A204.1 (cell line): ENCODE measurements around the gene DOCK4.

Source experiments
- FAIRE-seq: peaks from 2 replicates; lab custom pipeline; 2012; peaks lifted over from hg19 to GRCh38; lab: Jason Lieb, UNC

DOCK4 gene

DNA sequence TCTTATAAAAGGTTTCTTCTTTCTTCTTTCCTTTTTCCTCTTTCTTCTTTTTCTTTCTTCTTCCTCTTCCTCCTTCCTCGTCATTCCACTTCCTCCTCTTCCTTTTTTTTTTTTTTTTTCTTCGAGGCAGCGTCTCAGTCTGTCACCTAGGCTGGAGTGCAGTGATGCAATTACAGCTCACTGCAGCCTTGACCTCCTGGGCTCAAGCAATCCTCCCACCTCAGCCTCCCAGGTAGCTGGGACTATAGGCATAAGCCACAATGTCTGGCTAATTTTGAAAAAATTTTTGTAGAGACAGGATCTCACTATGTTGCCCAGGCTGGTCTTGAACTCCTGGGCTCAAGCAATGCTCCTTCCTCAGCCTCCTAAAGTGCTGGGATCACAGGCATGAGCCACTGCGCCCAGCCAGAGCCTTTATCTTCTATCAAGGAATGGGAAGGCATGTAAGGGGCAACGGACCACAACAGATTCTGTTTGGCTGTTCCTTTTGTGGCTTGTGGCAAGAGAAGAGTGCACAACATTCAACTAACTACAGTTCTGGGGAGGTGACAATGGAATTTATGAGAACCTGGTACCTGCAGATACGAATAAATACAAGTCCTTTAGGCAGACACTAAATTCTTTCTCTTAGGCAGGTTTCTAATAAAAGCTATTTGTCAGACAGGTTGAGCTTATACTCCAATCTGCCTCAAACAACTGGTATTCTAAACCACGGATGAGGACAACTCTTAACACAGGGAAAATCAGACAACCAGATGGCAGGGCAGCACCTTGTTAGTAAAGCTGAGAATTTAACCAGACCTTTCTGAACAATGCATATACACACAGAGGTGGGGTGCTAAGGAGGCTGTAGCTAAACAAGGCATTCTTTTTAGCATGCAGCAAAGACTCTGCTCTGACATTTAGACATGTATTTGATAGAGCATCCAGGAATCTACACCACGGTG lies 100.3 kb downstream of the DOCK4 start:
- FAIRE-seq = no peak

DNA sequence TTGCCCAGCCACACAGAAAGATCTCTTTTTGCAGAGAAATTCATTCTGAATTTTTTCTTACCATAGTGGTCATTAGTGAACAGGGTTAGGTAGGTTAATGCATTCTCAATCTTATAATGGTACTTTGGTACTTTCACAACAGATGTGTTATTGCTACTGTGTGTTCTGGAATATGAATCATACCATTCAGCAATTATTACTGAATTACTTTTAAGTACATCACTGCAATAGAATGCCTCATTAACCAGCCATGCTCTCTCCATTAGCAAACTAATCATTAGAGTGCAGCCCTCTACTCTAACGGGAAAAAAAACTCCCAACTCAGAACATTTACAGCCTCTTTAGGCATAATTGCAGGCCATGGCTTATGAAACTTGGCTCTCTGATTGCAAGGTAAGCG lies 102.1 kb downstream of the DOCK4 start:
- no peak for FAIRE-seq

DNA sequence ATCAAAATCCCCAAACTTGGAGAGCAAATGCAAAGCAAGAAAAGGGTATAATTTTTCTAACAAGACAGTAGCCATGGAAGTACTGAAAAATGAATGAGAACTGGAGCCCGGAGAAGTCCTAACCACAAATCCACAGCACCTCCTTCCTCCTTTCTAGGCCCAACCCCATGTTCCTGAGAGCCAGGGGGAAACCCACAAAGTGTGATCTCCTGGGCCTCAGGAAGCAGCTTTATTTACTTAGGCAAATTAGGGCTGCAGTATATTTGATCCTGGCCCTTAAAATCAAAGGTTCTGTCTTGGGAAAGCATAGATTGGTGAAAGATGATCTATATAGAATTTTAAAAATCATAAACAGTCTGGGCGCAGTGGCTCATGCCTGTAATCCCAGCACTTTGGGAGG lies 103.0 kb downstream of the DOCK4 start:
- FAIRE-seq = no peak

DNA sequence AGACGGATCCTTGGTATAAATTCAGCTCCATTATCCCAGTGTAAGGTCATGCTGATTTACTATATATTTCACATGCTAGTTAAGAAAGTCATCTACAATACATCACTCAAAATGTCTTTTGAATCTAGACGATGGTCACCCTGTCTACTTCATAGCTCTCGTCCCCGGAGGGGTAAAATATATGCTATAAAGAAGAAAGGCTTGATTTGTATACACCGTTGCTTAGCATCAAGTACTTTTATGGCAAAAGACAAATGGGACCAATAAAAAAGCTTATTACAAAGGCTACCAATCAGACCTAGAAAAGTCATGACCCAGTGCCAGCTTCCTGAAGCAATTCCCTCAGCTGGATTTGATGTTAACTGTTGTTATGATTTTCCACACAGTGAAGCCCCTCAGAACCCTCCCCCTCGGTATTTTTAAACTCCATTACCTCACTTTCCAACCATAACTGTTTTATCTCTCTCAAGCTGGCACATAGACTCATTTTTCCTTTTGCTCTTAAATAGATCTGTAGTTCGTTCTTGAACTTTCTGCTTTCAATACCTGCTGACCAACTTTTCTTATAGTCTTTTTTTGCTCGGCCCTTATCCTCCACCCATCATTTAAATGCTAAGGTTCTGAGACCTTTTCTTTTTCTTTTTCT lies 104.9 kb downstream of the DOCK4 start:
- no peak for FAIRE-seq

DNA sequence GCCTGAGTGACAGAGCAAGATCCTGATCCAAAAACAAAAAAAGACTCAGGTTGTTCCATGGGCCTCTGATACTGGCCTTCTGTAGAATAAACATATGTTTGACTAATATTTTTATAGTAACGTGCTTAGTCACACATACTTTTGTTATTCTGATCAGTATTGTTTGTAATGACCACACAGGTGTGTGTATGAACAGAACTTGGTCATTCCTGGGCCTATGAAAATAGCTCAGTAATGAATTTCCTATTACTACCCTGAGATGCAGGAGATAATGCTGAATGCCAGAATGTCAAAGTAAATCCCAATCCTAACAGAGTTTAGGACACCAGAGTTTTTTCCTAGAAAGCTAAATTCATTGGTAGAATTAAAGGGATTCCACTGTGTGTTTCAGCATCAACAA lies 108.7 kb downstream of the DOCK4 start:
- FAIRE-seq = no peak

DNA sequence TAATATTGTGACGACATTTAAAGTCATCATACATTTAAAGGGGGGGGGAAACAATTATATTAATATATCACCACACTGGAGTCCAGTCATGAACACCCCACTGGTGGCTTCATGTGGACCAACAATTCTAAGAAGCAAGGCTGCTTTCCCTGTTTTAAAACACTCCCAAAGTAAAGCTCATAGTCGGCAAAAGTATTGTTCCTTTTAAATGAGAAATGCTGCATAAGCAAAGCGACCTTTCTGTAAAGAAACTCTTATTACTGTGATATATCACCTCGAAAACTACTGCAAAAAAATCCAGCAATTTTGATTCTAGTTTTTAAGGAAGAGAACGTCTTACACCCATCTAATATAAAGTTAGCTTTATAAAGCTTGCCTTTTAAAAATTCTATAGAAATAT lies 112.8 kb downstream of the DOCK4 start:
- FAIRE-seq = no peak

DNA sequence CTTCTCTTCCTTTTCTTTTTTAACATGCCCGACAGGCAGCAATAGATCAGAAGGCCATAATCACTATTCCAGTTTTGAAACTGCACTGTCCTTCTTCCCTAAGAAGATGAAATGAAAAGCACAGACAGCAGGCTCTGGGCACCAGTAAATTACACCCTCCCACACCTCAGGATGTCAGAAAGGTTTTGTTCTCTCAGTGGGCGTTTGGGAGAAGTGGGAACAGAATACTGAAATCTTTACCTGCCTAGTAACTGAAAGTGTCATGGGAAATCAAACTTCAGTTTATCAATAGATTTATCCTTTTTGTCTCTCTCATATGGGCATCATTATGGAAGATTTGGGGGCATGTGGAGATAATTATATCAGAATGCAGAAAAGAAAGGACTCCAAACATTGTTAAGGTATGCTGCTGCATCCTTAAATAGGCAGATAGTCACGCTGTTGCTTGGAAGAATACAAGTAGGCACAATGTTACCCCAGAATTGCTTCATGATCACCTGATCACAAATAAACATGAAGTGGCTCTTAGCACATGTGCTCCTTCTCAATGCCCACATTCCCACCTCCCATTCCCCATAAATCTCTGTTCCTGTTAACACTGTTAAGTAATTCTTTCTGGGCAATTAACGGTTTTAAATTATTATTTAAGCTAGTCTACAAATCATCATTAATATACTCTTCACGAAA lies 113.3 kb downstream of the DOCK4 start:
- no peak for FAIRE-seq

DNA sequence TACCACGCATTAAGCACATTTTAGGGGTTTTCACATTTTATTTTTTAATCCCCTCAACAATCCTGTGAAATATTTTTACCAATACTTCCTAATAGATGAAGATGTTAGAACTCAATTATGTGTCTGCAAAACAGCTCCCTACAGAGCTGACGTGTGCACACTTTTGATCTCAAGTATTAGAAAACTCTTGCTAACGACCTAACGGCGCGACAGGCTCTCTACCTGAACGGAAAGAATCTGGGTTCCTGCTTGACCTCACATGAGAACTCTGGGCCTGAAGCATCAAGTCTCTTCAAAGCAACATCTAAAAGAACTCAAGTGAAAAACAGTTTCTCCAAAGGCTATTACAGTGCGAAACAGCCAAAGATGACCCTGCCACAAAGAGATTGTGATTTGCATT lies 113.9 kb downstream of the DOCK4 start:
- FAIRE-seq = no peak

DNA sequence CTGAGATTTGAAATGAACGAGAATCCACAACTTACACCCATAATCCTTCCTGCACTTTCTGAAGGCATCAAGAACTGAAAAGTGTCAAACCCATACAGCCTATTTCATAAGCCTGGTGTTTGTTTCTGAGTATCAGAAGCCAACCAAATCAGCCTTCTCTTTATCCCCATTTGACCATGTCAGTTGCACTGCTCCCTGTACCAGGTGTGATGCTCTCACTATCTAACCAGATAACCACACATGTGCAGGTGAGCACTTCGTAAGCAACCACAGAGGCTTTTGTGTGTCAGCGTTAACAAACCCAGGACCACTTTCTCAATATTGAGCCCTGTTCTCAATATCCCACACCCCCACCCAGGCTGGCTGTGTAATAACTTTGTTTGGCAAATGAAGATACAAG lies 114.4 kb downstream of the DOCK4 start:
- FAIRE-seq = no peak

DNA sequence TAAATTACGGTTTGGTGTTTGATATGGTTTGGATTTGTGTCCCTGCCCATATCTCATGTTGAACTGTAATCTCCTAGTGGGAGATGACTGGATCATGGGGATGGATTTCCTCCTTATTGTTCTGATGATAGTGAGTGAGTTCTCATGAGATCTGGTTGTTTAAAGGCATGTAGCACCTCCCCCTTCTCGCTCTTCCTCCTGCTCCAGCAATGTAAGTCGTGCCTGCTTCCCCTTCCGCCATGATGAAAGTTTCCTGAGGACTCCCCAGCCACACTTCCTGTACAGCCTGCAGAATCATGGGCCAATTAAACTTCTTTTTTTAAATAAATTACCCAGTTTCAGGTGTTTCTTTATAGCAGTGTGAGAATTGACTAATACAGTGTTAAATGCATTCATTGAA lies 116.6 kb downstream of the DOCK4 start:
- FAIRE-seq = no peak

DNA sequence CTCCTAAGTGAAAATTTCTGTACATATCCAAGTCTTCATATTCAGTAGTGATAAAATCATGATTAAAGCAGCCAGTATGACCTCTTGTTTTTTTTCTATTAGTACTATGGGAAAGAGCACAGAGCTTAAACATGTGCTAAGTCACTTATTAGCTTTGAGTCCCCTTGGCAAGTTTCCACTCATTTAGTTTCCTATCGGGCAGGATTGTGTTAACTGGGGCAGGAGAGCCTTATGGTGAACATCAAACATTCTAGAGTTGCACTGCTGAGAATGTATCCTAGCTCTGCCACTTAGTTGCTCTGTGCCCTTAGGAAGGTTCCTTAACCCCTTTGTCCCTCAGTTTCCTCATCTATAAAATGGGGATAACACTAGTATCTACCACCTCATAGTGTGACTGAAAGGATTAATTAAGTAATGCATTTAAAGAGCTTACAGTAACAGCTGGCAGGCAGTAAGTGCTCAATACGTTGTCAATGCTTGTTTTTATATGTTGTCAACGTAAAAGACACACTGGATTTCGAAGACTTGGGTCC lies 117.6 kb downstream of the DOCK4 start:
- FAIRE-seq = no peak

DNA sequence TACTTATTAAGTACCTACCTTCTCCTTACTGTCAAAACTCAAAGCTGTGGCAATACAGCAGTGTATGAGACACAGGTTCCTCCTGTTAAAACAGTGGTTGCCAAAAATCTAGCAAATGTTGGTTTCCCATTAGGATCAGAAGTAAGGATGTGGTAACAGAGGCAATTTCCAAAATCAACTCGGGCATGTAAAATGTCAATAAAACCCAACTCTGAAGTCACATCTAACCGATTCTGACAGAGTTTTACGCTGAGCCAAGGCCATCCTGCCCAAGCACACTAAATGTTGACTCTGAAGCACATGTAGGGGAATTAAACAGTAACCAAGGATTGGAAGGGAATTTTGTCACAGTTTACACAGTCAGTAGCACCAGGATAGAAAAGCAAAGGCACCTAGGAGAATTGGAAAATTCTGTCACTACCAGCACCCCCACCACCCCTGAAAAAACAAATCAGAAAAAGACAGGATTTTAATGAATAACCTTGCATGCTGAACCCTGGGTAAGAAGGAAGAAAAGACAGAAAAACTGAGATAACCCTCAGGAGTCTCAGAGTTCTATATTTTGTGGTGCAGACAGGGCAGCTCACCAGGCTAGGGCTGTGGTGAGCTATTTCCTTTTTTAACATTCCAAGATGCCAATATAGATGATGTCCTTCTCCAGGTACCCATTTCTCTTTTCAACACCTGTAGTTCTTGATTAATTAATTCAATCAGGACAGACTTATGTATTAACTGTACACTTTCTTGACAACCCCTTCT lies 119.5 kb downstream of the DOCK4 start:
- no peak for FAIRE-seq

DNA sequence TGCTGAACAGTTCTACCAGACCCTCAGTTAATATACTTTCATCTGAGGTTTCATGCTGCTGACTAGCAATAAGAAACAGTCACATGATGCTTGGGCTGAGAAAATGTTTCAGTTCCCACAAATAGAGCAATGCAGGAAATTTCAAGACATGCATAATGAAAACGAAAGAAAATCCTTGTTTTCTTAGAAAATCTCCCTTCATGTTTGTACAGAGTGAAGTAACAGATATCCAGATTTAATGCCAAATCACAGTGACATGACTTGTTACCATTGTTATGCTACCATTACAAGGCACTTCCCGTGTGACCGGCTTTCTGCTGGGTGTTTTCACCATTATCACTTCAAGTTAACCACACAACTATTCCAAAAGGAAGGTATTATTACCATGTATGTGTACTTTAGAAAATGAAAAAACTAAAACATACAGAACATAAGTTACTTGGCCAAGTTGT lies 121.7 kb downstream of the DOCK4 start:
- FAIRE-seq = no peak

DNA sequence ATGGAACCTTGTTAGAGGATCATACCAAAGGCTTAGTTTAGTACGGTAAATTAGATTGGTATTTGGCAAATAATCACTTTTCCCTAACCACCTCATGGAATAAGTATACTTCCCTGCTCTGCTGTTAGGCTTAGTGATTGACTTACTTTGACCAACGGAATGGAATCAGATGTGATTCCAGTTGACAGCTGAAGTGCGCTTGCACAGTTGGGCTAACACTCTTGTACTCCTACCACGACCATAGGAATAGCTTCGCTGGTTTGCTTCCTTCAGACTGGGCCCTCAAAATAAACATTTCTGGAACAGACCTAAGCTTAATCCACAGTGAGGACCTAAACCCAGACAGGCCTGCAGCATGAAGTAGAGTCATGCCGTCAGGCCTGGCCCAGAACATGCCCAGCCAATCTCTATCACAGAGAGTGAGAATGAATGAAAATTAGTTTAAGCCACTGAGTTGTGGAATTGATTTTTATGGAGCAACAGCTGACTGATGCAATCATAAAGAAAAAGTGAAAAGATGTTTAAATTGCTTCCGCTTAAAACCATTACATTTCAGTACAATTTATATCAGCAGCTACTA lies 122.3 kb downstream of the DOCK4 start:
- no peak for FAIRE-seq

DNA sequence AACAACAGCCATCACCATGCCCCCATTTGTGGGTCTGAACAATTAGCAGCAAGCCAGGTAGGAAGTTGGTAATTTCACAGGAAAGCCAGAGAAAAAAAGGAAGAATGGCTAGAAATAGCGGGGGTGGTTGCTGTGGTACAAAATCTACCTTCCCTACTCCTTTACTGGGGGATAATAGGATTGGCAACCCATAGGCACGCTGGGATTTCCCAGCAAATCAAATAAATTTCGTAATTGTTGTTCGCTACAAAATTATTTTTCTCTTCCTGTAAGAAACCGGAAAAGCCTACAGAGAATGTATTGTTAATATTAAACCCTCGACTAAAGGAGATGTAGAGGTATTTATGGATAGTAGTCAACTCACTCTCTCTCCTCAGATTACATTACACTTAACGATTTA lies 123.9 kb downstream of the DOCK4 start:
- no peak for FAIRE-seq

DNA sequence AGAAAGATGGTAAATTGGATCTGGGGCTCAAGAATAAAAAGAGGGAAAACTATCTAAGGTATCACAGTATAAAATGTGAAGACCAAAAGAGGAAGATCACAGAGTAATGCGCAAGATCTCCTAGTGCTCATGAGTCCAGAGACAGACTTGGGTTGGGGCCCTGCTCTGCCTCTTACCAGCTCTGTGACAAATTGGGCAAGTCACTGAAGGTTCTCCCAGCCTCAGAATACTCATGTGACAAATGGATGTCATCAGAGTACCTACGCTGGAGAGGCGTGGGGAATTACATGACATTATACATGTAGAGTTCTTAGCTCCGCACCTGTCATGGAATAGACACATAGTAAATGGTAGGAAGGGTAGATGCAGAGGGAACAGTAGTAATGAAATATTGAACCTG lies 124.4 kb downstream of the DOCK4 start:
- FAIRE-seq = no peak

DNA sequence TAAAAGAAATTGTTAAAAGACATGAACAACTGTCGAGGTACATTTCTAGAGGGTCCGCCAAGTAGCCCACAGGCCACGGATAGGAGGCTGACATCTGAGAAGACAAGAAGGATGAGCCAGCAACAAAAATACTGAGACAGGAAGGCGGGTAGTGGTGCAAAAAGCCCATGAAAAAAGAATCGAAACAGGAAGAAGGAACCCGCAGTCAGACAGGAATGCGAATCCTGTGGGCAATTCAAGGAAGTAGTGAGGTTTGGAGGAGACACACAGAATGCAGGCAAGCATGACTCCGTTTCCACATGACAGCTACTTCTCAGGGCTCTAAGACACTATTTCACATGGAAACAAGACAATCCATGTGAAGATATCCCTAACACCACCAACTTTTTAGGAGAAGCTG lies 125.2 kb downstream of the DOCK4 start:
- FAIRE-seq = no peak

DNA sequence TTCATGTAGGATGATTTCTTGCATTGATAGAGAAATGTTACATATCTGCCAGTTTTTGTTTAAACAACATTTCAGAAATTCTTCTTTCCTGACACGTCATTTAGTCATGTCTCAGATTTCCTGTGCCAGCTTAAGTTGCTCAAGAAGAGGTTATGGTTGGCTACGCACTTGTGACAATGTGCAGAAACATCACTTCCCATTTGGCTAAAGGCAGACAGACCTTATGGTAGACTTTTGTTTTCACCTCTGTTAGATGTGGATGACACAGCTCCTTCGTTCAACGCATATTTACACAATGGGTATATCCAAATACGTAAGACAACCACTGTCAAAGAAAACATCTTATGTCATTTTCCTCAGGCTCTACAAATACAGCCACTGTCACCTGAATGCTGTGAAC lies 125.8 kb downstream of the DOCK4 start:
- FAIRE-seq = no peak

DNA sequence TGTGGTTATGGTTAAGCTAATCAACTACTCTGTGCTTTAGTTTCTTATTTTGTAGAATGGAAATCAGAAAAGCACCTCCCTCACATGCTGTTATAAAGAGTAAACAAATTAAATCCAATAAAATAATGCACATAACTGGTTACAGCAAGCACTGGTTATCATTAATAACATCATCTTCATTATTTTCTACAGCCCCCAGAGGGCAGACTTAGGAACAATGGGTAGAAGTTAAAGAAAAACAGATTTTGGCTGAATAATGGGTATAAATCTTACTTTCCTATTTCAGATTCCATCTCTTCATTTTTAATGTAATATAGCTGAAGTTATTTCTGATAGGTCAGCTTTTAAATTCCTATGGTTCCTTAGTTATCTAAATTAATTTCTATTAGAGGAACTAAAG lies 126.5 kb downstream of the DOCK4 start:
- no peak for FAIRE-seq

DNA sequence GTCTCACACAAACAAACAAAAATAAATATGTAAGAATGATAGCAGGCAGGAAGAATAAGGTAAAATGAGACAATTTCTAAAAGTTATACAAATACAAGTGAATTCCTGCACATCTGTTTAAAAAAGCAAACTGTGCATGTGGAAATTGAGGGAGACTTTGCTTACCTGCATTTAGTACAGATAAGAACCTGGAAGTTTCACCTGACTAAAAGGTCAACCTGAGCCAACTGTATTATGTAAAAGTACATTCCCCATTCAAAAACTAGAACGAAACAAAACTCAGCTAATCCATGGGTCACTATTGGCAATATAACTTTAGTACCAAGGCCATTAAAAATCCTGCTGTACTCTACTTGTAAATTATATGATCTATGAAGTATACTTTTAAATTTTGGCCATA lies 127.1 kb downstream of the DOCK4 start:
- no peak for FAIRE-seq

DNA sequence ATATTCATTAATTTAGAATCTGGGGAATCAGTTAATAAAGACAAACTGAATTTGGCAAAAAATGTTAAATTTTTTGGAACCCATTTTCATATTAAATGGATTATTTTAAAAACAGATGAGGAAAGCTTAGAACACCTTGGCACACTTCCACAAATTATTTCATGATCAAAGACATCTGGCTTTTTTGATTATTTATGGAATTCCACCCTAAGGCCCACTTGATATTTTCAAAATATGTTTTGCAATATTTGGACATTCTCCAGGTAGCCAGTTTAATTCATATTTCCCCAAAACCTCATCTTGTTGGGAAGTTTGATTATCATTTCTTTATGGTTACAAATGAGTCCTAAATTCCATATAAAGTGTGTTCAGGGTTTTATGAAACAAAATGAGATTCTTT lies 129.9 kb downstream of the DOCK4 start:
- peak; percentile 9 for FAIRE-seq

DNA sequence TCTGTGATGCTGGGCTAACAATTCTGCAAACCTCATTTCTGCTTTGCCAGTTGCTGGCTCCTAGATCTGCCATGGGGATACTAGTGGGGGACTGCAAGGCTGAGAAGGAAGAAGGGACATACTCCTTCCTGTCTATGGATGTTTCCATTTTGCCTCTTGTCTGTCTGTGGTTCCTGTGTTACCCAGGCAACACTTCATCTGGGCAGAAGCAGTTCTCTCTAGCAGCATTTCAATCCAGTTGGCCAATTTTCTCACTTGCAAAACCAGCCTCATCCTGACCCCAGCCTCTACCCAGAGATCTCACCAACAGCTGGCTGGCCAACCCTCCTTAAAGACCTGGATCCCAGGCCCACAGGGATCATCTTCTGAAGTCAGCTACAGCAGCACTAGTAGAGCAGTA lies 131.7 kb downstream of the DOCK4 start:
- no peak for FAIRE-seq
